Measurements from ENCODE around the gene DOK6.

GRCh38 chr18:69585696-69586095 is 185.0 kb downstream of the DOK6 start:
- TF ChIP-seq CTCF (IDR thresholded peaks at IDR 0.05 in 8 of 11, conservative IDR thresholded peaks at IDR 0.05 in 3 of 11) = no peak
- TF ChIP-seq POLR2AphosphoS5 (IDR thresholded peaks at IDR 0.05) = no peak

Data from spleen (tissue), 7 donors.